HL-60 (cell line): ENCODE measurements around the gene USP20.

Experiments used
- CTCF ChIP-seq: IDR thresholded peaks from one replicate; pipeline ENCODE4 v1.5.1; 2011; ENCODE audit warnings: low read length, control low read depth, inconsistent platforms; ENCODE audit not compliant: insufficient read depth
- GABPA ChIP-seq: IDR thresholded peaks from 2 replicates; pipeline ENCODE4 v1.6.1; 2012; ENCODE audit warnings: low read depth
- POLR2AphosphoS5 ChIP-seq: IDR thresholded peaks from 2 replicates; pipeline ENCODE4 v1.6.1; 2012; ENCODE audit warnings: low read depth
- SPI1 ChIP-seq: IDR thresholded peaks from 2 replicates; pipeline ENCODE4 v1.6.1; 2012; ENCODE audit warnings: low read depth, mild to moderate bottlenecking, borderline replicate concordance
- TF ChIP-seq, protein P1 (sequence below): IDR thresholded peaks from 2 replicates; pipeline ENCODE4 v1.6.1; 2012; ENCODE audit warnings: low read depth; ENCODE audit not compliant: insufficient replicate concordance

DNA sequence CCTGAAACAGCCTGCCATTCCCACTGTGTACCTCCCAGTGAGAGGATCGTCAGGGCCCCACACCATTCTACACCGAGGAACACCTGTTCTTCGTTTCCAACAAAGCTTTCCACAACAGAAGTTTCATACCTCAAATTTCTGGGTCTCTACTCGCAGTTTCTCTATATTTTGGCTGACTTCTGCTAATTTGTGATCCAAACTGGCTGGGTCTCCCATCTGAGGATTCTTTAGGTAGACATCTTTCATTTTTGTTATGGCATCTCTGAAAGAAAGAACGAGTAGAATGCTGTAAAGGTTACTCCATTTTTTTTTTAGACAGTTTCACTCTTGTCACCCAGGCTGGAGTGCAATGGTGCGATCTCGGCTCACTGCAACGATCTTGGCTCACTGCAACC lies 67.5 kb downstream of the USP20 start:
- TF ChIP-seq, protein P1, sequence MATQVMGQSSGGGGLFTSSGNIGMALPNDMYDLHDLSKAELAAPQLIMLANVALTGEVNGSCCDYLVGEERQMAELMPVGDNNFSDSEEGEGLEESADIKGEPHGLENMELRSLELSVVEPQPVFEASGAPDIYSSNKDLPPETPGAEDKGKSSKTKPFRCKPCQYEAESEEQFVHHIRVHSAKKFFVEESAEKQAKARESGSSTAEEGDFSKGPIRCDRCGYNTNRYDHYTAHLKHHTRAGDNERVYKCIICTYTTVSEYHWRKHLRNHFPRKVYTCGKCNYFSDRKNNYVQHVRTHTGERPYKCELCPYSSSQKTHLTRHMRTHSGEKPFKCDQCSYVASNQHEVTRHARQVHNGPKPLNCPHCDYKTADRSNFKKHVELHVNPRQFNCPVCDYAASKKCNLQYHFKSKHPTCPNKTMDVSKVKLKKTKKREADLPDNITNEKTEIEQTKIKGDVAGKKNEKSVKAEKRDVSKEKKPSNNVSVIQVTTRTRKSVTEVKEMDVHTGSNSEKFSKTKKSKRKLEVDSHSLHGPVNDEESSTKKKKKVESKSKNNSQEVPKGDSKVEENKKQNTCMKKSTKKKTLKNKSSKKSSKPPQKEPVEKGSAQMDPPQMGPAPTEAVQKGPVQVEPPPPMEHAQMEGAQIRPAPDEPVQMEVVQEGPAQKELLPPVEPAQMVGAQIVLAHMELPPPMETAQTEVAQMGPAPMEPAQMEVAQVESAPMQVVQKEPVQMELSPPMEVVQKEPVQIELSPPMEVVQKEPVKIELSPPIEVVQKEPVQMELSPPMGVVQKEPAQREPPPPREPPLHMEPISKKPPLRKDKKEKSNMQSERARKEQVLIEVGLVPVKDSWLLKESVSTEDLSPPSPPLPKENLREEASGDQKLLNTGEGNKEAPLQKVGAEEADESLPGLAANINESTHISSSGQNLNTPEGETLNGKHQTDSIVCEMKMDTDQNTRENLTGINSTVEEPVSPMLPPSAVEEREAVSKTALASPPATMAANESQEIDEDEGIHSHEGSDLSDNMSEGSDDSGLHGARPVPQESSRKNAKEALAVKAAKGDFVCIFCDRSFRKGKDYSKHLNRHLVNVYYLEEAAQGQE, result no peak
- TF ChIP-seq CTCF (no peak), GABPA (no peak), POLR2AphosphoS5 (no peak), SPI1 (no peak)
